T-helper 1 cell treated with Interleukin-12 subunit alpha and Interleukin-12 subunit beta and Interleukin-4 antibody, amounts not matched to agents 30 μg/mL and 1 μg/mL, for 36 hours (primary cell): ENCODE results near the gene CD22.
"Not testable (repeated sequence)": the region's sequence is repeated elsewhere in the genome, so short reads cannot be mapped to it uniquely, and the experiment has no call there.

Experiments used
- H3K27ac Mint-ChIP-seq: one replicate; pipeline ENCODE4 v1.8.0; 2021; ENCODE audit warnings: mild to moderate bottlenecking, mixed read lengths
- H3K27me3 Mint-ChIP-seq: one replicate; pipeline ENCODE4 v1.8.0; 2021; ENCODE audit warnings: low read depth, mixed read lengths
- H3K36me3 Mint-ChIP-seq: one replicate; pipeline ENCODE4 v1.8.0; 2021; ENCODE audit warnings: low read depth, mixed read lengths
- H3K4me1 Mint-ChIP-seq: one replicate; pipeline ENCODE4 v1.8.0; 2021; ENCODE audit warnings: low read depth, mixed read lengths
- H3K4me3 Mint-ChIP-seq: one replicate; pipeline ENCODE4 v1.8.0; 2021; ENCODE audit warnings: mild to moderate bottlenecking, moderate library complexity, mixed read lengths
- H3K9me3 Mint-ChIP-seq: one replicate; pipeline ENCODE4 v1.8.0; 2021; ENCODE audit warnings: mixed read lengths

Gene CD22

GRCh38 chr19:35362261-35363000 is 33.4 kb downstream of the CD22 start:
- Mint-ChIP-seq H3K4me3 (no peak overlapping the region), H3K27me3 (peaks cover 24% of the 10 kb centered on the region), H3K27ac (no peak overlapping the region), H3K4me1 (peaks cover 9% of the 10 kb centered on the region), H3K9me3 (no peaks in the 10 kb centered on the region), H3K36me3 (no peaks in the 10 kb centered on the region)

- Mint-ChIP-seq H3K9me3 (no peaks in the 10 kb centered on the region), H3K4me3 (no peak overlapping the region), H3K27ac (no peak overlapping the region), H3K36me3 (no peaks in the 10 kb centered on the region), H3K27me3 (peaks cover 30% of the 10 kb centered on the region), H3K4me1 (peaks cover 3% of the 10 kb centered on the region)
Observed at GRCh38 chr19:35363001-35363590, 34.1 kb downstream of the CD22 start.

- H3K36me3 Mint-ChIP-seq: no peaks in the 10 kb centered on the region
- H3K4me3 Mint-ChIP-seq: no peak overlapping the region
- no peaks in the 10 kb centered on the region for H3K4me1 Mint-ChIP-seq
- no peaks in the 10 kb centered on the region for H3K9me3 Mint-ChIP-seq
- peaks cover 38% of the 10 kb centered on the region for H3K27me3 Mint-ChIP-seq
- H3K27ac Mint-ChIP-seq: no peak overlapping the region
Observed at GRCh38 chr19:35363711-35364425, 34.9 kb downstream of the CD22 start.

- Mint-ChIP-seq H3K9me3 (no peaks in the 10 kb centered on the region), H3K4me3 (no peak overlapping the region), H3K4me1 (no peaks in the 10 kb centered on the region), H3K27me3 (peaks cover 47% of the 10 kb centered on the region), H3K27ac (no peak overlapping the region), H3K36me3 (no peaks in the 10 kb centered on the region)
Observed at GRCh38 chr19:35365303-35365702, 36.3 kb downstream of the CD22 start.

GRCh38 chr19:35368378-35368777 is 39.4 kb downstream of the CD22 start:
- Mint-ChIP-seq H3K4me3 (no peak overlapping the region), H3K27ac (no peak overlapping the region), H3K4me1 (no peaks in the 10 kb centered on the region), H3K36me3 (no peaks in the 10 kb centered on the region), H3K27me3 (peaks cover 37% of the 10 kb centered on the region), H3K9me3 (no peaks in the 10 kb centered on the region)

GRCh38 chr19:35369522-35369921 is 40.5 kb downstream of the CD22 start:
- no peak overlapping the region for H3K27ac Mint-ChIP-seq
- no peaks in the 10 kb centered on the region for H3K36me3 Mint-ChIP-seq
- no peaks in the 10 kb centered on the region for H3K9me3 Mint-ChIP-seq
- H3K27me3 Mint-ChIP-seq: peaks cover 37% of the 10 kb centered on the region
- no peaks in the 10 kb centered on the region for H3K4me1 Mint-ChIP-seq
- H3K4me3 Mint-ChIP-seq: no peak overlapping the region

- Mint-ChIP-seq H3K9me3 (no peaks in the 10 kb centered on the region), H3K27me3 (peaks cover 47% of the 10 kb centered on the region), H3K27ac (no peak within 1 kb of the TSS), H3K36me3 (no peaks in the 10 kb centered on the region), H3K4me1 (peaks cover 3% of the 10 kb centered on the region), H3K4me3 (no peak within 1 kb of the TSS)
Observed at GRCh38 chr19:35370722-35371121, 41.7 kb downstream of the CD22 start, which contains the start of gene GPR42. TSS of gene GPR42 (plus strand) at chr19:35371068. CDS start at chr19:35371360, 292 bp downstream.

GRCh38 chr19:35373492-35373891 is 44.5 kb downstream of the CD22 start:
- no peaks in the 10 kb centered on the region for H3K36me3 Mint-ChIP-seq
- H3K27ac Mint-ChIP-seq: no peak overlapping the region
- no peak overlapping the region for H3K4me3 Mint-ChIP-seq

GRCh38 chr19:35374031-35374430 is 45.0 kb downstream of the CD22 start:
- H3K9me3 Mint-ChIP-seq, H3K27ac Mint-ChIP-seq, H3K36me3 Mint-ChIP-seq, H3K4me1 Mint-ChIP-seq, H3K4me3 Mint-ChIP-seq: not testable (repeated sequence)
- H3K27me3 Mint-ChIP-seq: peaks cover 24% of the 10 kb centered on the region

More at GRCh38 chr19:35373492-35373891, 44.5 kb downstream of the CD22 start:
- no peaks in the 10 kb centered on the region for H3K9me3 Mint-ChIP-seq
- peaks cover 26% of the 10 kb centered on the region for H3K27me3 Mint-ChIP-seq
- H3K4me1 Mint-ChIP-seq: peaks cover 8% of the 10 kb centered on the region

- H3K4me1 Mint-ChIP-seq: peaks cover 8% of the 10 kb centered on the region
- H3K27me3 Mint-ChIP-seq: peaks cover 23% of the 10 kb centered on the region
- H3K36me3 Mint-ChIP-seq: no peaks in the 10 kb centered on the region
- H3K9me3 Mint-ChIP-seq: no peaks in the 10 kb centered on the region
- H3K4me3 Mint-ChIP-seq: no peak overlapping the region
- H3K27ac Mint-ChIP-seq: no peak overlapping the region
Observed at GRCh38 chr19:35375505-35376307, 46.7 kb downstream of the CD22 start.

- Mint-ChIP-seq H3K9me3 (no peaks in the 10 kb centered on the region), H3K27ac (no peak overlapping the region), H3K4me3 (no peak overlapping the region), H3K27me3 (peaks cover 35% of the 10 kb centered on the region), H3K4me1 (peaks cover 8% of the 10 kb centered on the region), H3K36me3 (no peaks in the 10 kb centered on the region)
Observed at GRCh38 chr19:35377656-35378055, 48.7 kb downstream of the CD22 start.

GRCh38 chr19:35378356-35378755 is 49.4 kb downstream of the CD22 start:
- Mint-ChIP-seq H3K4me1 (peaks cover 8% of the 10 kb centered on the region), H3K9me3 (peaks cover 3% of the 10 kb centered on the region), H3K4me3 (no peak overlapping the region), H3K36me3 (no peaks in the 10 kb centered on the region), H3K27me3 (peaks cover 35% of the 10 kb centered on the region), H3K27ac (no peak overlapping the region)

GRCh38 chr19:35379545-35379944 is 50.6 kb downstream of the CD22 start:
- H3K4me1 Mint-ChIP-seq, H3K9me3 Mint-ChIP-seq, H3K27ac Mint-ChIP-seq, H3K4me3 Mint-ChIP-seq, H3K36me3 Mint-ChIP-seq: not testable (repeated sequence)
- peaks cover 35% of the 10 kb centered on the region for H3K27me3 Mint-ChIP-seq

GRCh38 chr19:35379992-35380391 is 51.0 kb downstream of the CD22 start:
- H3K4me3 Mint-ChIP-seq: no peak overlapping the region
- no peaks in the 10 kb centered on the region for H3K36me3 Mint-ChIP-seq
- H3K27me3 Mint-ChIP-seq: peaks cover 31% of the 10 kb centered on the region
- peaks cover 5% of the 10 kb centered on the region for H3K4me1 Mint-ChIP-seq
- H3K9me3 Mint-ChIP-seq: peaks cover 10% of the 10 kb centered on the region
- H3K27ac Mint-ChIP-seq: no peak overlapping the region
